ENCODE measurements around the gene PLD3.

- TF ChIP-seq, protein P1, sequence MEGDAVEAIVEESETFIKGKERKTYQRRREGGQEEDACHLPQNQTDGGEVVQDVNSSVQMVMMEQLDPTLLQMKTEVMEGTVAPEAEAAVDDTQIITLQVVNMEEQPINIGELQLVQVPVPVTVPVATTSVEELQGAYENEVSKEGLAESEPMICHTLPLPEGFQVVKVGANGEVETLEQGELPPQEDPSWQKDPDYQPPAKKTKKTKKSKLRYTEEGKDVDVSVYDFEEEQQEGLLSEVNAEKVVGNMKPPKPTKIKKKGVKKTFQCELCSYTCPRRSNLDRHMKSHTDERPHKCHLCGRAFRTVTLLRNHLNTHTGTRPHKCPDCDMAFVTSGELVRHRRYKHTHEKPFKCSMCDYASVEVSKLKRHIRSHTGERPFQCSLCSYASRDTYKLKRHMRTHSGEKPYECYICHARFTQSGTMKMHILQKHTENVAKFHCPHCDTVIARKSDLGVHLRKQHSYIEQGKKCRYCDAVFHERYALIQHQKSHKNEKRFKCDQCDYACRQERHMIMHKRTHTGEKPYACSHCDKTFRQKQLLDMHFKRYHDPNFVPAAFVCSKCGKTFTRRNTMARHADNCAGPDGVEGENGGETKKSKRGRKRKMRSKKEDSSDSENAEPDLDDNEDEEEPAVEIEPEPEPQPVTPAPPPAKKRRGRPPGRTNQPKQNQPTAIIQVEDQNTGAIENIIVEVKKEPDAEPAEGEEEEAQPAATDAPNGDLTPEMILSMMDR (IDR thresholded peaks at IDR 0.05; ENCODE audit: low read depth, low read length, poor library complexity, severe bottlenecking): no peak
- TF ChIP-seq EZH2phosphoT487 (IDR thresholded peaks at IDR 0.05; ENCODE audit: borderline replicate concordance, low read length): no peak
Measured at GRCh38 chr19:40339018-40339728, 9.3 kb upstream of the PLD3 start.
